ENCODE measurements around the gene NRL. TPM values are rescaled to one million over a fixed set of nuclear protein-coding genes. Genes with fewer than 3 reads are reported as not detected.
"Not testable (repeated sequence)": the region's sequence is repeated elsewhere in the genome, so short reads cannot be mapped to it uniquely, and the experiment has no call there.

The NRL gene
- total RNA-seq, 1 experiment from 2014 or later = 2.5 TPM

DNA sequence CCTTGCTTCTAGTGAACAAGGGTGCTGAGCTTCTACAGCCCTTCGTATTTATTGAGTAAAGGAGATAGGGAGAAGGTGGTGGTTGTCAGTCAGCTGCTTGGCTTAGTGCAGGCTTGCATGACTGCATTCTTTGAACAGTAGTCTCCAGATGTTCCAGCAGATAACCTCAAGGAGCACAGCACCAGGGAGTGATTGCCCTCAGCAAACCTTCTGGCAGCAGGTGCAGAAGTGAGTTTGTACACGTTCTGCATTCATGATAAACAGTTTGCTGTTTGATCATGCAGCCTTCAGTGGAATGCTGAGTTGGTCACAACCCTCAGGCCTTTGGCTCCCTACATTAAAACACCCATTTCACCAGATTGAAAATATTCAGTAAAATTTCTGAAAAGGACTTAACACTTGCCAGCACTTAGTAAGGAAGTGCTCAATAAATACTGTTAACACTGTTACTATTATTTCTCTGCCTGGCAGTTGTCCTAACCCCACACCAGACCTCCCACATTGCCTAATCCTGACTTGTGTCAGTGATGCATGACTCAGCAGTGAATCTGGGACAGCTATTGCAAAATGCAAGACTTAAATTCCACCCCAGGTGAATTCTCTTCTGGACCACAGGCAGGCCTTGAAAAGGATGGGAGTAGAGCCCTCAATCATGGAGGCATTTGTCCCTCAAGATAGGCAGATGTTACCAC lies 81.9 kb downstream of the NRL start:
- Histone ChIP-seq H2BK120ac (ENCODE audit: low read depth, low read length, poor library complexity, severe bottlenecking) (no peak overlapping the region), H3K4me1 (ENCODE audit: insufficient read depth, low read length) (no peaks in the 10 kb centered on the region), H2AFZ (ENCODE audit: low read length) (no peak overlapping the region), H4K5ac (ENCODE audit: insufficient read length, low read depth, low read length) (no peak overlapping the region), H3T11ph (ENCODE audit: low read length) (no peak overlapping the region), H3K23me2 (ENCODE audit: insufficient read length, low read depth, low read length, poor library complexity, severe bottlenecking) (peaks cover 5% of the 10 kb centered on the region), H3K4me2 (ENCODE audit: insufficient read depth, insufficient read length, low read length) (no peak overlapping the region), H3K27me3 (ENCODE audit: insufficient read depth, low read length) (no peaks in the 10 kb centered on the region), H3K18ac (ENCODE audit: insufficient read length, low read depth, low read length) (no peak overlapping the region), H4K91ac (ENCODE audit: insufficient read length, low read depth, low read length) (no peak overlapping the region), H3K9ac (ENCODE audit: extremely low read depth, insufficient read length, low read length) (no peak overlapping the region), H2AK5ac (ENCODE audit: insufficient read length, low read length) (no peak overlapping the region), H4K20me1 (ENCODE audit: control insufficient read depth, insufficient read depth, insufficient read length) (no peaks in the 10 kb centered on the region), H3K56ac (ENCODE audit: insufficient read length, low read depth, low read length) (no peak overlapping the region), H4K8ac (replicated peaks; ENCODE audit: insufficient read length, low read depth, low read length) (no peak overlapping the region), H2BK20ac (ENCODE audit: low read depth, low read length, poor library complexity, severe bottlenecking) (no peak overlapping the region), H3K79me1 (ENCODE audit: insufficient read depth, low read depth, low read length, poor library complexity, severe bottlenecking) (no peaks in the 10 kb centered on the region), H3K79me2 (ENCODE audit: insufficient read depth, low read length) (no peaks in the 10 kb centered on the region), H3K27ac (ENCODE audit: insufficient read length, low read depth, low read length) (no peak overlapping the region), H3K14ac (ENCODE audit: insufficient read depth, low read length) (no peak overlapping the region), H3K4ac (ENCODE audit: low read depth, low read length) (no peak overlapping the region), H2BK5ac (ENCODE audit: insufficient read length, low read length) (no peak overlapping the region), H2BK15ac (ENCODE audit: low read depth, low read length) (no peak overlapping the region), H3K9me3 (ENCODE audit: control insufficient read depth, low read depth, low read length) (no peaks in the 10 kb centered on the region), H3K23ac (ENCODE audit: insufficient read length, low read depth, low read length) (no peak overlapping the region), H2BK12ac (ENCODE audit: insufficient read length, low read depth, low read length) (no peak overlapping the region)
- H3K27ac Mint-ChIP-seq = no peak overlapping the region
- no CpG with 5 or more reads among the region's 2 CpGs for WGBS (ENCODE audit: extremely low coverage, insufficient read length, low lambda C conversion rate)
- H3K4me1 Mint-ChIP-seq = peaks cover 10 to 16% of the 10 kb centered on the region in 2 experiments
- peaks cover 20% of the 10 kb centered on the region for H3K27me3 Mint-ChIP-seq (ENCODE audit: low read depth)
- H3K4me3 Mint-ChIP-seq = no peak overlapping the region
- no peaks in the 10 kb centered on the region; a peak in 1 of 7 replicates for H3K36me3 Mint-ChIP-seq (ENCODE audit: insufficient read depth in 1 of 3, low read depth in 3 of 3)
- DNase-seq = no peak
- H3K9me3 Mint-ChIP-seq = peaks cover 22 to 26% of the 10 kb centered on the region in 2 experiments
- no peak for TF ChIP-seq CTCF (conservative IDR thresholded peaks at IDR 0.05)

- not testable (repeated sequence) for H3K14ac ChIP-seq (ENCODE audit: insufficient read depth, low read length); H3K4me3 Mint-ChIP-seq; H2BK12ac ChIP-seq (ENCODE audit: insufficient read length, low read depth, low read length); H3K27ac ChIP-seq (ENCODE audit: insufficient read length, low read depth, low read length); H3K4me2 ChIP-seq (ENCODE audit: insufficient read depth, insufficient read length, low read length); H3K9me3 ChIP-seq (ENCODE audit: control insufficient read depth, low read depth, low read length); H3K18ac ChIP-seq (ENCODE audit: insufficient read length, low read depth, low read length); H3K79me2 ChIP-seq (ENCODE audit: insufficient read depth, low read length); H2AK5ac ChIP-seq (ENCODE audit: insufficient read length, low read length); H3T11ph ChIP-seq (ENCODE audit: low read length); H4K91ac ChIP-seq (ENCODE audit: insufficient read length, low read depth, low read length); H2BK15ac ChIP-seq (ENCODE audit: low read depth, low read length); H3K27me3 ChIP-seq (ENCODE audit: insufficient read depth, low read length); H3K9ac ChIP-seq (ENCODE audit: extremely low read depth, insufficient read length, low read length); DNase-seq; H3K23ac ChIP-seq (ENCODE audit: insufficient read length, low read depth, low read length); H3K4ac ChIP-seq (ENCODE audit: low read depth, low read length); H2BK120ac ChIP-seq (ENCODE audit: low read depth, low read length, poor library complexity, severe bottlenecking); H3K79me1 ChIP-seq (ENCODE audit: insufficient read depth, low read depth, low read length, poor library complexity, severe bottlenecking); H4K20me1 ChIP-seq (ENCODE audit: control insufficient read depth, insufficient read depth, insufficient read length); H3K4me1 ChIP-seq (ENCODE audit: insufficient read depth, low read length); H2AFZ ChIP-seq (ENCODE audit: low read length); H3K27ac Mint-ChIP-seq; H3K56ac ChIP-seq (ENCODE audit: insufficient read length, low read depth, low read length); H2BK5ac ChIP-seq (ENCODE audit: insufficient read length, low read length); H3K36me3 Mint-ChIP-seq (ENCODE audit: insufficient read depth in 1 of 3, low read depth in 3 of 3); H4K5ac ChIP-seq (ENCODE audit: insufficient read length, low read depth, low read length); H3K23me2 ChIP-seq (ENCODE audit: insufficient read length, low read depth, low read length, poor library complexity, severe bottlenecking); H2BK20ac ChIP-seq (ENCODE audit: low read depth, low read length, poor library complexity, severe bottlenecking); H4K8ac ChIP-seq (replicated peaks; ENCODE audit: insufficient read length, low read depth, low read length)
- Mint-ChIP-seq H3K9me3 (peaks cover 22 to 26% of the 10 kb centered on the region in 2 experiments), H3K27me3 (ENCODE audit: low read depth) (peaks cover 32% of the 10 kb centered on the region), H3K4me1 (peaks cover 4 to 11% of the 10 kb centered on the region in 2 experiments; a peak in 2 of 4 replicates)
- WGBS (ENCODE audit: extremely low coverage, insufficient read length, low lambda C conversion rate) = no CpG with 5 or more reads among the region's 2 CpGs
Observed at GRCh38 chr14:24031331-24031730, 83.4 kb downstream of the NRL start.

All from H9 (cell line).